Measurements from ENCODE around the gene GULP1. TPM values are rescaled to one million over a fixed set of nuclear protein-coding genes. Genes with fewer than 3 reads are reported as not detected.

Gene GULP1
- total and polyA plus RNA-seq, 2 of the 13 experiments (the other 11 are each of a cell fraction or from before 2014, with no cell fraction given) = 0.15 TPM; not detected in 1

- TF ChIP-seq KIAA2018 (CRISPR knock-in tag; IDR thresholded peaks at IDR 0.05; ENCODE audit: borderline replicate concordance) = no peak
These were observed 315.8 kb downstream of the GULP1 start (continued) for GRCh38 chr2:188607501-188607900.

DNA sequence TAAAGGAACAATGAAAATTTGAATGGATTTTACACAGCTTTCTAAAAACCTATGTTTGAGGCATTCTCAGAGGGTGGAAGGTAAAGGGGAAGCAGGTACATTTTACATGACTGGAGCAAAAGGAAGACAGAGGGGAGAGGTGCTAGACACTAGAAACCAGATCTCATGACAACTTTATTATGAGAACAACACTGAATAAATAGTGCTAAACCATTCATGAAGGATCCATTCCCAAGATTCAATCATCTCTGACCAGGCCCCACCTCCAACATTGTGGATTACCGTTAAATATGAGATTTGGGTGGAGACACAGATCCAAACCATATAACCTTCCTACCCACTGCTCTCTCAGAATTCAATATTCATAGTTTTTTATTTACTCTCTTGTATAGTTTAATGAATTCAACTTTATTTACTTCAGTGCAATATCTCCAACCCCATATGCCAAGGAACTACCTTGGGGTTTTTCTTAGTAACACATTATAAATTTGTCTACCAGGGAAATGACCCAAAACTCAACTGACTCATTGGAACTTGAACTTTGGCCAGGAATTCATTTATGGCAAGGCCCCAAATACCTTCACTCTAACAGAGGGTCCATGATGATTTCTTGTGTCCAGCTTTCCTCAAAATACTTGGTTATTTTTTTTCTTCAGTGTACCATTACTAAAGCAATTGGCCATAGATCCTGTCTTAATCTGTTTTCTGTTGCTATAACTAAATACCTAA lies 317.8 kb downstream of the GULP1 start:
- FAIRE-seq = no peak
- no peaks in the 10 kb centered on the region for H3K4me1 ChIP-seq (ENCODE audit: insufficient read depth, low read length)
- ATAC-seq = no peak
- H3K9me3 ChIP-seq (ENCODE audit: low read length) = peaks cover 9% of the 10 kb centered on the region; the same call in 1 of the 2 replicates
- H3K79me2 ChIP-seq (ENCODE audit: insufficient read depth, low read length) = no peaks in the 10 kb centered on the region
- ChIA-PET POLR2A (no interaction called here), CTCF (ENCODE audit: low intra/inter-chr PET ratio, low total read pairs) (no interaction called here)
- intact Hi-C loops (cut with micrococcal nuclease; ENCODE audit: unreplicated experiment) (no loop called here), in situ Hi-C loops (cut with HindIII; ENCODE audit: extremely low pct_ligation_motif_present, low pct_unique_long_range_greater_than_20kb) (no loop called here)
- WGBS (ENCODE audit: low lambda C conversion rate) = 33% methylated on average over 1 of the region's 1 CpG
- TF ChIP-seq ZNF276 (CRISPR knock-in tag; IDR thresholded peaks at IDR 0.05; ENCODE audit: low read depth) (no peak), XRCC5 (optimal IDR thresholded peaks at IDR 0.05; ENCODE audit: low read length) (no peak), MAFF (IDR thresholded peaks at IDR 0.05; ENCODE audit: low read depth, low read length) (no peak)
- no TSS peak for BruUV-seq (replicated peaks)
- no peak overlapping the region for H3K4me3 ChIP-seq (replicated peaks in 1 of 3; ENCODE audit: insufficient read depth in 1 of 3, low read depth in 2 of 3, low read length in 3 of 3)
- H2AFZ ChIP-seq (ENCODE audit: low read length) = no peak overlapping the region
- H3K27ac ChIP-seq (ENCODE audit: extremely low read length, insufficient read depth, low read length) = no peak overlapping the region
- DNase-seq (ENCODE audit: low spot score) = no peak
- no peak overlapping the region for H3K9ac ChIP-seq (ENCODE audit: insufficient read depth, low read depth, low read length)
- no peak overlapping the region for H3K4me2 ChIP-seq (ENCODE audit: low read depth, low read length)
- H4K20me1 ChIP-seq (ENCODE audit: insufficient read depth, low read length) = no peaks in the 10 kb centered on the region
- H3K27me3 ChIP-seq (ENCODE audit: control insufficient read depth in 1 of 2, insufficient read depth in 2 of 2, low read length in 2 of 2) = no peaks in the 10 kb centered on the region
- H3K36me3 ChIP-seq (replicated peaks in 1 of 2; ENCODE audit: control insufficient read depth in 1 of 2, insufficient read depth in 2 of 2, low read length in 2 of 2) = no peaks in the 10 kb centered on the region

All from HepG2 (cell line).